ENCODE data around the gene EXOSC2. TPM values are rescaled to one million over a fixed set of nuclear protein-coding genes. Genes with fewer than 3 reads are reported as not detected.
A peak's percentile ranks its signal among the peaks of the same experiment; 100 is the strongest.

EXOSC2 gene
- total RNA-seq, 4 donors from 2014 or later = 2.2 to 17.1 (median 15.8) TPM

DNA sequence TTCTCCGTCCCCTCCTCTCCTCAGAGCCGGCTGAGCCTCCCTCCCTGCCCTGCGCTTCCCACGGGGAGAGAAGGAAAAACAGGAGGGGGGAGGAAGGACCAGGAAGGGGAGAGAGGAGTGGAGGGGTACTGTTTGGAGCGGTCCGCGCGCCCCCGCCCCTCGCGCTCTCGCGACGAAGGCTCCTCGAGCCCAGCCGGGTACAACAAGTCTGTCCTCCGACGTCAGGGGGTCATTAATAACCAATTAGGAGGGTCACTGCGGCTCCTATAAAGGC is 29.7 kb upstream of the EXOSC2 start:
- no peak for TF ChIP-seq POLR2A (IDR thresholded peaks at IDR 0.05)
- TF ChIP-seq, protein P1, sequence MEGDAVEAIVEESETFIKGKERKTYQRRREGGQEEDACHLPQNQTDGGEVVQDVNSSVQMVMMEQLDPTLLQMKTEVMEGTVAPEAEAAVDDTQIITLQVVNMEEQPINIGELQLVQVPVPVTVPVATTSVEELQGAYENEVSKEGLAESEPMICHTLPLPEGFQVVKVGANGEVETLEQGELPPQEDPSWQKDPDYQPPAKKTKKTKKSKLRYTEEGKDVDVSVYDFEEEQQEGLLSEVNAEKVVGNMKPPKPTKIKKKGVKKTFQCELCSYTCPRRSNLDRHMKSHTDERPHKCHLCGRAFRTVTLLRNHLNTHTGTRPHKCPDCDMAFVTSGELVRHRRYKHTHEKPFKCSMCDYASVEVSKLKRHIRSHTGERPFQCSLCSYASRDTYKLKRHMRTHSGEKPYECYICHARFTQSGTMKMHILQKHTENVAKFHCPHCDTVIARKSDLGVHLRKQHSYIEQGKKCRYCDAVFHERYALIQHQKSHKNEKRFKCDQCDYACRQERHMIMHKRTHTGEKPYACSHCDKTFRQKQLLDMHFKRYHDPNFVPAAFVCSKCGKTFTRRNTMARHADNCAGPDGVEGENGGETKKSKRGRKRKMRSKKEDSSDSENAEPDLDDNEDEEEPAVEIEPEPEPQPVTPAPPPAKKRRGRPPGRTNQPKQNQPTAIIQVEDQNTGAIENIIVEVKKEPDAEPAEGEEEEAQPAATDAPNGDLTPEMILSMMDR (IDR thresholded peaks at IDR 0.05) = no peak
- no peak for TF ChIP-seq POLR2AphosphoS5 (IDR thresholded peaks at IDR 0.05)
- no peak for TF ChIP-seq EP300 (IDR thresholded peaks at IDR 0.05; ENCODE audit: low read depth)
- Histone ChIP-seq H3K27ac (no peak overlapping the region), H3K4me3 (peak overlapping the region in 1 of 4 donors; percentile 23), H3K9me3 (no peaks in the 10 kb centered on the region), H3K4me1 (peaks cover 21 to 69% (median 55%) of the 10 kb centered on the region in 4 donors), H3K27me3 (peaks cover 100% of the 10 kb centered on the region), H3K36me3 (no peaks in the 10 kb centered on the region)
- intact Hi-C loops (cut with DNase I; ENCODE audit: low total_unique reads) = no loop called here
- WGBS, 2 donors (ENCODE audit: low coverage in 1 of 2) = 20% methylated on average over 19 of the region's 19 CpGs; no CpG with 5 or more reads in 1 of the 2 donors
- DNase-seq = no peak
- in situ Hi-C loops (cut with MboI; ENCODE audit: low pct_ligation_motif_present in 1 of 4, low pct_unique_long_range_greater_than_20kb in 1 of 4, low sequenced_read_pairs in 3 of 4) = no loop called here

DNA sequence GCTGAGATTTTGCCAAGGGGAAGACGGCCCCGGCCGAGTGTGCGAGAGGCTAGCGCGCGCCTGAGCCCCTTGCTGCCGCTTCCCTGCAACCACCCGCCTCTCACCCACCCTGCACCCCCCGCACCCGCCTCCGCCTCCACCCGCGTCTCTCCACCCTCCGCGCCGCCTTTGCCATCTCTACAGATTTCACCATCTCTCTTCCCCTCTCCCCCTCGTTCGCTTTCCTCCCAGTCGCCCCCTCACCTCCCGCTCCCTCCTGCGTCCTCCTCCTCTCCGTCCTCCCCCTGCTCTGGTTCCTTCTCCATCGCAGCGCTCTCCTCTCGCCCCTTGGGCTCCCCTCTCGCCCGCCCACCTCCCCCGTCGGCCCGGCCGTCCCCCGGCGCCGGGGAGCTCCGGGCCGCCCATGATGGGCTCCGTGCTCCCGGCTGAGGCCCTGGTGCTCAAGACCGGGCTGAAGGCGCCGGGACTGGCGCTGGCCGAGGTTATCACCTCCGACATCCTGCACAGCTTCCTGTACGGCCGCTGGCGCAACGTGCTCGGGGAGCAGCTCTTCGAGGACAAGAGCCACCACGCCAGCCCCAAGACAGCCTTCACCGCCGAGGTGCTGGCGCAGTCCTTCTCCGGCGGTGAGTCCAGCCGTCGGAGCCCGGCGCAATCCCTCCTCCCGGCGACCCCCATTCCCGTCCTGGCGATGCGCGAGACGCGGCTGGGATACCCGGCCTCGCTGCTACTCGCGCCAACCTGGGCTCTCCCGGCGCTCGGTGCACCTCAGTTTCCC is 29.1 kb upstream of the EXOSC2 start, which contains the start of gene PRDM12:
Gene PRDM12, plus strand, starts transcription at position 344 of the 778 bp plus-strand sequence. Its CDS starts 60 bp downstream, at position 404.
- TF ChIP-seq POLR2AphosphoS5 (IDR thresholded peaks at IDR 0.05) = no peak
- TF ChIP-seq EP300 (IDR thresholded peaks at IDR 0.05; ENCODE audit: low read depth) = no peak
- TF ChIP-seq POLR2A (IDR thresholded peaks at IDR 0.05) = no peak
- TF ChIP-seq, protein P1 (IDR thresholded peaks at IDR 0.05) = no peak
- in situ Hi-C loops (cut with MboI; ENCODE audit: low pct_ligation_motif_present in 1 of 4, low pct_unique_long_range_greater_than_20kb in 1 of 4, low sequenced_read_pairs in 3 of 4) = no loop called here
- peaks cover 21 to 68% (median 55%) of the 10 kb centered on the region in 4 donors for H3K4me1 ChIP-seq
- no peak for DNase-seq
- intact Hi-C loops (cut with DNase I; ENCODE audit: low total_unique reads) = no loop called here
- no peaks in the 10 kb centered on the region for H3K36me3 ChIP-seq
- H3K27me3 ChIP-seq = peaks cover 95% of the 10 kb centered on the region
- H3K4me3 ChIP-seq = peak within 1 kb of the TSS in 1 of 4 donors; percentile 23
- H3K9me3 ChIP-seq = no peaks in the 10 kb centered on the region
- 10% methylated on average over 53 of the region's 76 CpGs; no CpG with 5 or more reads in 1 of the 2 donors for WGBS, 2 donors (ENCODE audit: low coverage in 1 of 2)
- H3K27ac ChIP-seq = no peak within 1 kb of the TSS

DNA sequence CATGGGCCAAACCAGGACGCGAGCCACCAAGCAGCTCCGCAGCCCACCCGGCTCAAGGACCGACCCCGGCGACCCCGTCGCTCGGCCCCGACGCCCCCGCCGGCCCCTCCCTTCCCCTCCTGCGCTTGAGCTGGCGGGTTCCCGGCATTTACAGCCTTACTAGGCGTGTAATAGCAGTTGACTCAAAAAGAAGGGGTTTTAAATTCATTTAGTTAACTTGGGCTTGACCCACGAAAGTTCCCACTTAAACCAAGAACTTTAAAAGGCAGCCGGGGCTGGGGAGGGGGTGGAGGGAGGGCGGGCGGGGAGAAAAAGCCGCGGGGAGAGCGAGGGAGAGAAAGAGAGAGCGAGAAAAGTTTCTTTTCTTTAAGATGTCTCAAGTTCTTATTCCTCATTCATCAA is 28.6 kb upstream of the EXOSC2 start:
- in situ Hi-C loops (cut with MboI; ENCODE audit: low pct_ligation_motif_present in 1 of 4, low pct_unique_long_range_greater_than_20kb in 1 of 4, low sequenced_read_pairs in 3 of 4) = no loop called here
- H3K4me3 ChIP-seq = no peak overlapping the region
- H3K4me1 ChIP-seq = peaks cover 21 to 62% (median 51%) of the 10 kb centered on the region in 4 donors
- no peaks in the 10 kb centered on the region for H3K36me3 ChIP-seq
- intact Hi-C loops (cut with DNase I; ENCODE audit: low total_unique reads) = no loop called here
- peaks cover 89% of the 10 kb centered on the region for H3K27me3 ChIP-seq
- no peaks in the 10 kb centered on the region for H3K9me3 ChIP-seq
- no peak overlapping the region for H3K27ac ChIP-seq
- no peak for TF ChIP-seq EP300 (IDR thresholded peaks at IDR 0.05; ENCODE audit: low read depth)
- TF ChIP-seq POLR2A (IDR thresholded peaks at IDR 0.05) = no peak
- TF ChIP-seq POLR2AphosphoS5 (IDR thresholded peaks at IDR 0.05) = no peak
- TF ChIP-seq, protein P1 (IDR thresholded peaks at IDR 0.05) = no peak
- DNase-seq = no peak
- WGBS, 2 donors (ENCODE audit: low coverage in 1 of 2) = 0 to 7% methylated on average over 3 to 26 of the region's 26 CpGs

DNA sequence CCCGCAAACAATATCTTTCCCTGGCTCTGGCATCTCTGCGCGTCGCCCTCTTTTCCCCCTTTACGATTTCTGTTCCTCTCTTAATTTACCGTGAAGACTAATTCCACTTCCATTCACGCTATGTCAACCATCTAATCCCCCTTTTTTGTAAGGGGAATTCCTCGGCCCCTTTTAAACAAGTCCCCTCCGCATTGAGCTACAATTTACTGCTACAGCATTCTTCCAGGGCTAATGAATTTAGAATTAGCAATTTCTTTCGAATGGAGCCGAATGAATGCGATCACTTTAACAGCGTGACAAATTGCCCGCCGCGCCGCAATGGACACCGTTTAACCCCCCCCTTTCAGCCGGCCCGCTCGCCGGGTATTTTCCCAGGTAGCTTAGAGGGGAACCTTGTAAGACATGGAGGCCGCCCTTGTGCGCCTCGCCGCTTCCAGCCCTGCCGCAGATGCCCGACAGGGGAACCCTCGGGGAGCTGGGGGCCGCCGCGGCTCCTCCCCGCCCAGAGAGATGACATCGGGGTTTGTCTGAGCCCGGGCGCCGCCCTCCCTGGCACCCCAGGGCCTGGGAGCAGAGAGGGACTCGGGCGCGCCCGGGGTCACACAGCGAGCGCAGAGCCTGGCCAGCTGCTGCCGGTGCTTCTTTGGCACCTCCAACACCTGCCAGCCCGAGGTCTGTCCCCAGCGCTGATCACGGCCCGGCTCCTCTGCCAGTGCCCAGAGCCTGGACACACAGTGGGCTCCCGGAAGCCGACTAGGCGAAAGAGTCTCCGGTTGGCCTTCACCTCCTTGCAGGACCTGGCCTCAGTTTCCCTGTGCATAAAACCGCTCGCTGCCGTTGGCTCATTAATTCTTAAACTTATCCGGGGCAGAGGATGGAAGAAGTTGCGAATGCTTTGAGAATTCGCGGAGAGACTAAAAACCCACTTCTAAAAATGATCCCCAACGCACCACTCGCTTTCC is 27.9 kb upstream of the EXOSC2 start:
- DNase-seq = no peak
- WGBS, 2 donors (ENCODE audit: low coverage in 1 of 2) = 11 to 12% methylated on average over 10 to 47 of the region's 61 CpGs
- Histone ChIP-seq H3K4me3 (no peak overlapping the region), H3K9me3 (no peaks in the 10 kb centered on the region), H3K27ac (no peak overlapping the region), H3K4me1 (peaks cover 18 to 55% (median 44%) of the 10 kb centered on the region in 4 donors), H3K27me3 (peaks cover 82% of the 10 kb centered on the region), H3K36me3 (no peaks in the 10 kb centered on the region)
- no peak for TF ChIP-seq EP300 (IDR thresholded peaks at IDR 0.05; ENCODE audit: low read depth)
- TF ChIP-seq POLR2A (IDR thresholded peaks at IDR 0.05) = no peak
- no peak for TF ChIP-seq POLR2AphosphoS5 (IDR thresholded peaks at IDR 0.05)
- TF ChIP-seq, protein P1 (IDR thresholded peaks at IDR 0.05) = no peak
- in situ Hi-C loops (cut with MboI; ENCODE audit: low pct_ligation_motif_present in 1 of 4, low pct_unique_long_range_greater_than_20kb in 1 of 4, low sequenced_read_pairs in 3 of 4) (no loop called here), intact Hi-C loops (cut with DNase I; ENCODE audit: low total_unique reads) (no loop called here)
